ENCODE data around the gene SMIM13.

SMIM13 gene

GRCh38 chr6:11133281-11133680, 39.6 kb downstream of the SMIM13 start:
- Histone ChIP-seq H3K4me2 (ENCODE audit: low read length) (no peak overlapping the region), H3F3A (ENCODE audit: control insufficient read depth, insufficient read depth) (no peaks in the 10 kb centered on the region), H3K36me3 (ENCODE audit: control insufficient read depth, low read length) (peaks cover 20% of the 10 kb centered on the region)

GRCh38 chr6:11136809-11137208, 43.2 kb downstream of the SMIM13 start:
- Histone ChIP-seq H3K9me2 (replicated peaks; ENCODE audit: control insufficient read depth, low read length) (no peaks in the 10 kb centered on the region), H3K27me3 (ENCODE audit: control insufficient read depth, low read length) (no peaks in the 10 kb centered on the region), H3K4me2 (ENCODE audit: low read length) (no peak overlapping the region), H3K4me3 (ENCODE audit: low read length) (no peak overlapping the region), H3K27ac (ENCODE audit: low read depth, low read length) (no peak overlapping the region), H3F3A (ENCODE audit: control insufficient read depth, insufficient read depth) (no peaks in the 10 kb centered on the region), H3K79me2 (ENCODE audit: control insufficient read depth, low read length) (peaks cover 7% of the 10 kb centered on the region), H3K4me1 (ENCODE audit: control insufficient read depth, low read length) (peaks cover 15% of the 10 kb centered on the region), H3K36me3 (ENCODE audit: control insufficient read depth, low read length) (peaks cover 20% of the 10 kb centered on the region), H3K9me3 (ENCODE audit: control insufficient read depth, insufficient read depth, low read length) (no peaks in the 10 kb centered on the region), H4K20me1 (ENCODE audit: control insufficient read depth, insufficient read depth, low read depth, low read length) (no peaks in the 10 kb centered on the region)
- TF ChIP-seq CTCF (IDR thresholded peaks at IDR 0.05; ENCODE audit: low read depth, low read length, poor library complexity, severe bottlenecking) = no peak
- no peak for TF ChIP-seq EZH2phosphoT487 (IDR thresholded peaks at IDR 0.05; ENCODE audit: borderline replicate concordance, low read length)

More at GRCh38 chr6:11133281-11133680, 39.6 kb downstream of the SMIM13 start:
- Histone ChIP-seq H3K9me2 (replicated peaks; ENCODE audit: control insufficient read depth, low read length) (no peaks in the 10 kb centered on the region), H3K27me3 (ENCODE audit: control insufficient read depth, low read length) (no peaks in the 10 kb centered on the region), H3K9me3 (ENCODE audit: control insufficient read depth, insufficient read depth, low read length) (no peaks in the 10 kb centered on the region), H3K4me1 (ENCODE audit: control insufficient read depth, low read length) (peaks cover 7% of the 10 kb centered on the region), H3K79me2 (ENCODE audit: control insufficient read depth, low read length) (peaks cover 38% of the 10 kb centered on the region), H3K4me3 (ENCODE audit: low read length) (no peak overlapping the region), H4K20me1 (ENCODE audit: control insufficient read depth, insufficient read depth, low read depth, low read length) (no peaks in the 10 kb centered on the region), H3K27ac (ENCODE audit: low read depth, low read length) (no peak overlapping the region)
- no peak for TF ChIP-seq CTCF (IDR thresholded peaks at IDR 0.05; ENCODE audit: low read depth, low read length, poor library complexity, severe bottlenecking)
- TF ChIP-seq EZH2phosphoT487 (IDR thresholded peaks at IDR 0.05; ENCODE audit: borderline replicate concordance, low read length) = no peak

- Histone ChIP-seq H3K9me3 (ENCODE audit: control insufficient read depth, insufficient read depth, low read length) (no peaks in the 10 kb centered on the region), H3K4me3 (ENCODE audit: low read length) (no peak overlapping the region), H4K20me1 (ENCODE audit: control insufficient read depth, insufficient read depth, low read depth, low read length) (0 out of 2 replicates have a peak, but pooled peaks cover 2% of the 10 kb centered on the region), H3K36me3 (ENCODE audit: control insufficient read depth, low read length) (peaks cover 19% of the 10 kb centered on the region), H3F3A (ENCODE audit: control insufficient read depth, insufficient read depth) (no peaks in the 10 kb centered on the region), H3K9me2 (replicated peaks; ENCODE audit: control insufficient read depth, low read length) (no peaks in the 10 kb centered on the region), H3K79me2 (ENCODE audit: control insufficient read depth, low read length) (no peaks in the 10 kb centered on the region), H3K27ac (ENCODE audit: low read depth, low read length) (no peak overlapping the region), H3K4me2 (ENCODE audit: low read length) (no peak overlapping the region), H3K27me3 (ENCODE audit: control insufficient read depth, low read length) (no peaks in the 10 kb centered on the region), H3K4me1 (ENCODE audit: control insufficient read depth, low read length) (peaks cover 14% of the 10 kb centered on the region)
- TF ChIP-seq EZH2phosphoT487 (IDR thresholded peaks at IDR 0.05; ENCODE audit: borderline replicate concordance, low read length) (no peak), CTCF (IDR thresholded peaks at IDR 0.05; ENCODE audit: low read depth, low read length, poor library complexity, severe bottlenecking) (no peak)
Observed at GRCh38 chr6:11139051-11139960, 45.7 kb downstream of the SMIM13 start.

Data from DOHH2 (cell line).